GM18951 (cell line): ENCODE measurements around the gene SMC2.

Experiments
- POLR2A ChIP-seq: IDR thresholded peaks from 4 replicates; pipeline ENCODE4 v1.6.1; 2011; ENCODE audit warnings: mild to moderate bottlenecking; ENCODE audit not compliant: insufficient read length, insufficient read depth; ENCODE audit errors: extremely low read depth
- in situ Hi-C: fragments of 300-500 bp; cut with MboI; formaldehyde crosslinking; loops from one replicate; pipeline ENCODE4 v1.12.0; 2022; ENCODE audit warnings: low sequenced_read_pairs, mixed read lengths, inconsistent platforms; ENCODE audit not compliant: unreplicated experiment

The SMC2 gene

DNA sequence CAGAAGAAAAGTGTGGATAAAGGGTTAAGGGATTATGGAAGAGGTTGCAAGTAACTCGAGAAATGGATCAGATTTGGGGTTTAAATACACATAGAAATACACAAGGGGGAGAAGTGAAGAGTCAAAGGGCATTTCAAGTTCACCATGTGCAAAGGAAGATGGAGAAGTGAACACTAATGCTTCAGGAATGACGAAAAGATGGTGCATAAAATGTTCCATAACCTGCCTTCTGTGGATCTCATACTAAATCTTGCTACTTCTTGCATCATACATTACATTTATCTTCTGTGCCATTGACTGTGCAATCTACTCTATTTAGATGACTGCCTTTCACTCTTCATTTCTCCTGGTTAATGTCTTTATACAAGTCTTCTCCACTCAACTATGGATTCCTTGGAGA, 5.7 kb upstream of the SMC2 start:
- in situ Hi-C loops, result no loop called here
- no peak for TF ChIP-seq POLR2A

DNA sequence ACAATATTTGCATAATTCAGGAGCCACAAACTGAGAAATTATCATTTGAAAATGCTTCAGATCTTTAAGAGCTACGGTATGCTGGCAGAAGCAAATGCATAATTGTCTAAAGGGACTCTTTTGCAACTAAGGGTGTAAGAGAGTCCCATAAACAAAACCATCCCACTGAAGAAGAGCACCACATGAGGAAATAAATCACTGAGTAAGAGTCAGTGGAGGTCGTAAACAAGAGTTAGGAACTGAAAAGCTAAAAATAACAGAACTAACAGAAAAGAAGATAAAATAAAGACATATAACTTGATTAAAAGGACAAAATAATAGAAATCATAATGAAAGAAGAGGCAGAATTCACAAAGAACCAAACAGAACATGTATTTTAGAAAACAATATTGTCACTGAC, 3.5 kb upstream of the SMC2 start:
- no peak for TF ChIP-seq POLR2A
- in situ Hi-C loops, result no loop called here

DNA sequence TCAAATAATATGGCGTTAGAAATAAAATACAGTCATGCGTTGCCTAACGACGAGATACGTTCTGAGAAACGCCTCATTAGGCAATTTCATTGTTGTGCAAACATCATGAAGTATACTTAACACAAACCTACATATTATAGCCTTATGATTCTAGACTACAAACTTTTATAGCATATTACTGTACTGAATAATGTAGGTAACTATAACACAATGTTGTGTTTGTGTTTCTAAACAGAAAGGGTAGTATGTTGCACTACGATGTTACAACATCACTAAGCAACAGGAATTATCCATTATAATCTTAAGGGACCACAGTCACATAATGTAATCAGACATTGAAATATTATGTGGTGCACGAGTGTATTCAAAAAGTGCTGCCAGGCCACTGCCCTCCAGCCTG, 3.0 kb upstream of the SMC2 start:
- no peak for TF ChIP-seq POLR2A
- in situ Hi-C loops, result no loop called here

DNA sequence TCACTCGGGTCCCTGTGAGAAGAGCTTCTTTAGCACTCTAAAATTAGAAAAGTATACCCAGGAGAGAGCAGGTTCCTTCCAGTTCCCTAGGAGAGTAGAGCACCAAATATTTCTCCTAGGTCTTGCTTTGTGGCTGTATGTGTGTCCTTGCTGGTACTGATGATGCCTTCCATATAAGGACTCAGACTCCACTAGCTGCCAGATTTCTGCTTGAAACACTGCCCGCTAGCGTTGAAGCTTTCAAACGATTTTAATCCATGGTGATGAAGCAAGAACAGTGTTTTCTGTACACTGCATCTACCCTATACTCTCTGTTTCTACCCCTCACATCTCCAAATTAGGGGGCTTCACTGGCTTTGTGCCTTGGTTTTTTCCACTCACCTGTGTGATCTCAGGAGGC, 2.4 kb upstream of the SMC2 start:
- no peak for TF ChIP-seq POLR2A
- in situ Hi-C loops, result no loop called here

DNA sequence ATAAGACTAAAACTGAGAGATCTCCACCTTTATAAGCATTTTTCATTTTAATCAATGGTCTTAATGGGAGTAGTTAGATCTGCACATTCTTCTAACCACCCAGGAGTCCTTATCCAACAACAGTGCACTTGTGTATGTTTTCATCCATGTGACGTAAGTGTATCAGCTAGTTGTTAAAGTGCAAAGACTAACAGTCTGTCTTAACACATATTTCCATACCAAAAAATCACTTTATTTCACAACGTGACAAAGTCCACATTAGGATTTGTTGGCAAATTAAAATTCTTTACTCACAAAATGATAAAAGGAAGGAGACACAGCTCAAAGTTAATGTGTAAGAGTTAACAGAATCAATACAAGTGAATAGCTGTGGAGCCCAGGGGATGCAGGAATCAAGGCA, 1.9 kb upstream of the SMC2 start:
- no peak for TF ChIP-seq POLR2A
- in situ Hi-C loops, result no loop called here

DNA sequence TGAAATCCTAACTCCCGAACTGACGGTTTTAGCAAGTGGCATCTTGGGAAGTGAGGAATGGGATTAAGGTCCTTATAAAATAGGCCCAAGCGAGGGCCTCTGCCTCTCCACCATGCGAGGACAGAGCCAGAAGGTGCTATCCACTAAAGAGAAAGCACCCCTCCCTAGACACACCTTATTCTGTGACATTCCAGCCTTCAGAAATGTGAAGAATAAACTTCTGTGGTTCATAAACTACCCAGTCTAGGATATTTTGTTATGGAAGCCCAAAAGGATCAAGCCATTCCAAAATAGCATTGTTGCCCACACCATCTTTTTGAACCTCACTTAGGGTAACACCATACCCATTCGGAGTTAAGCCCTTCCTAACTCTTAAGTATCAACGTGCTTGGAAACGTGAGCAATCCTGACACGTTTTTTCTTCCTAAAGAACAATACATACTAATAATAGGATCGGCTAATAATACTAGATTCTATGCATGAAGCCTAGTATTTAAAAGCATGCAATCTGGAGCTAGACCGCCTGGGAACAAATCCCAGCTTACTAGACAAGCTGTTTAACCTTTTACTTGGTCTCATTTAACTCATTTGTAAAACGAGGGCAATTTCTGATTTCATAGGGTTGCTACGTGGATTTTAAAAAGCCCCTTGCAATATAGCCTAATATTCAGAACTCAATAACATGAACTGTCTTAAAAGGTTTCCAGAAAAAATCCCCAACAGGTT, 1.1 kb upstream of the SMC2 start:
- in situ Hi-C loops, result no loop called here
- no peak for TF ChIP-seq POLR2A

DNA sequence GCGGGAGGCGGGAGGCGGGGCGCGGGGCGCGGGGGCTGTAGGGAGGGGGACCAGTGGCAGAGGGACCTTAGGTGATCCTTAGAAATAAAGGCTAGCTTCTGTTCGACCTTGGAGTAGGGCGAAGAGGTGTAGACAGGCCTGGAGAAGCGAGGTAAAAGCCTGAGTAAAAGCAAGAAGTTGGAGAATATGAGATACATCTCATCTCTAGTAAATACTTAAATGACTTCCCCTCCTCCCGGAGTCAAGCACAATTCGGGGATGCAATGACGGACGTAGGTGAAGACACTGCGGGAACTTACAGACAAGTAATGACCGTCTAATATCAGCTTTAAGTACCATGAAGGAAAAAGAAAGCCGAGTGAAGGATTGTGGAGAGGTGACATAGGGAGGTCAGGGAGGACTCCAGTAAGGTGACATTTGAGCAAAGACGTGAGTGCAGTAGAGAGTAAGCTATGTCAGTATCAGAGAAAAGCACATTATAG, 466 bp downstream of the SMC2 start:
- in situ Hi-C loops, result no loop called here
- no peak for TF ChIP-seq POLR2A

DNA sequence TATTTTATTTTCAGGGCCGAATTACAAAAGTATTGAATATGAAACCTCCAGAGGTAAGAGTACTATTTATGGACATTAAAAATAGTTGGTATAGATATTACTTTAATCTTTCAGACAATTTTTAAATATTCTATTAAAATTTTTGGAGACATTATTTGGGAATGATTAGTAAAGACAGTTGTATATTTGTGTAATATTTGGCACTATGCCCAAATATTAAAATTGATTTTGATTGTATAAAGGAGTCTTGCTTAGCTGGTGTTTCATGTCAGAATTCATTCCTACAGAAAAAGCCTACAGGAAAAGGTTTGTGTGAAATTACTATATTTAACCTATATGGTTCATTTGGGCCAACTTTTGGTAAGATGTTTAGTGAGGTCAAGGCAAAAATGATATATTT, 5.5 kb downstream of the SMC2 start:
- no peak for TF ChIP-seq POLR2A
- in situ Hi-C loops, result no loop called here

DNA sequence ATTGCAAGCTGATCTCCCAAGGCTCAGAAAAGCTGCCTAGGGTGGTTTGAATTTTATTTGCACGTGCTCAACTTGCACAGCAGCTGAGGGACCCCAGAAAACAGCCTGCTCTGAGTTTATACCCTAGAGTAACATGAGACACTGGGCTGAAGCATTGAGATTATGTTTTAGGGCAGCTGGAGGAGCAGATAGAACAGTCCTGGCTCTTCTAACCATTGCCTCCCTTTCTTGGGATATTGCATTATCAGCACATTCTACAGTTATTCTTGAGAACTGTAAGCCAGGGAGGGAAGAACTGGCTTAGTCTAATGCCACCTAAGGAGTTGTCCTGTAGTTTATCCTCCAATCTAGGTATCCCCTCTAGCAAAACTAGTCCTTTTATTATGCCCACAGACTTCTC, 10.3 kb downstream of the SMC2 start:
- in situ Hi-C loops, result no loop called here

DNA sequence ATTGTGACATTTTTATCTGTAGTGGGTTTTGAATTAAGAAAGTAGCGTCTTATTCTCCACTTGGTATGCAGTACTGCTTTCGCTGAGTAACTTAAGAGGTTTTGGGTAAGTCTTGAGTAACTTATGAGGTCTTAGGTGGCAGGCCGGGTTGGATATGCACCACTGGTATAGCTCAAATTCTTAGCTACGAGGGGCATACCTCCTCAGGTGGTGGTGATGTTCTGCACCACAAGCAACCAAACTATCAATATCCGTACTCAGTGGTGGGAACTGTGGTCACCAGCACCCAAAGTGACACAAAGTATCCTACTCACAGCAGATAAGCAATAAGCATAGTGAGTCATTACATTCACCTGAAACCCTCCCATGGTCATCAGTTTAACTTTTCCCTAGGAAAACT, 13.7 kb downstream of the SMC2 start:
- in situ Hi-C loops, result no loop called here
- no peak for TF ChIP-seq POLR2A

More for the DNA sequence above, 10.3 kb downstream of the SMC2 start:
- TF ChIP-seq POLR2A, result no peak

DNA sequence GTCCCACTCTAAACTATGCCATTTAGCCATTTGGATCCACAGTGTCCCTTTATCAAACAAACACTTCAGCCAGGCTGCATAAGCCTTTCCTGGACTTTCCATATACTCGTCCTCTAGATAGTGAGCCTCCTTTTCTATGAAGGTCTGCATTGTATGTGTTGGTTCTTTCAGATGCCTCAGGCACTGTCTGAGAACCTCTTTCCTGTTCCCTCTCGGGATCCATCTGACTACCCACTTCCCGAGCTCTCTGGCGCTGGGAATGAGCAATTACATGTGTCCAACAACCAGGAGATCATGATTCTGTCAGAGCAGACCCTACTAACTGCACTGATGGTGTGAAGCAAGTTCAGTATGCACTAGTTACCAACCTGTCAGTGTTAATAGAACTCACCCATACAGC, 14.2 kb downstream of the SMC2 start:
- TF ChIP-seq POLR2A, result no peak
- in situ Hi-C loops, result no loop called here

DNA sequence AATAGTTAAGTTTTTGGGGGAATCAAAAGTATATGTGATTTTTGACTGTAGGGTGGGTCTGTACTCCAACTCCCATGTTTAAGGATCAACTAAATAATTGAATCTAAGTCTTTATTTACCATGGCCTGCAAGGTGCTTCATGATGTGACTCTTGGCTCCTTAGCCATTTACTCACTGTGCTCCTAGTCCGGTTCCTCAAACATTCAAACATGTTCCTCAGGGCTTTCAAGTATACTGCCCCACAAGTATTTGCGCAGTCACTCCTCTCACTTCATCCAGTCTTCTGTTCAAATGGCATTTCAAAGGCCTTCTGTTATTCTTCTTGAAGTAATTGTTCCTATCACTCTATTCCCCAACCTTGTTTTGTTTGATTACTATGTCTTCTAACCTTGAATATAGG, 16.4 kb downstream of the SMC2 start:
- in situ Hi-C loops, result no loop called here
- no peak for TF ChIP-seq POLR2A

DNA sequence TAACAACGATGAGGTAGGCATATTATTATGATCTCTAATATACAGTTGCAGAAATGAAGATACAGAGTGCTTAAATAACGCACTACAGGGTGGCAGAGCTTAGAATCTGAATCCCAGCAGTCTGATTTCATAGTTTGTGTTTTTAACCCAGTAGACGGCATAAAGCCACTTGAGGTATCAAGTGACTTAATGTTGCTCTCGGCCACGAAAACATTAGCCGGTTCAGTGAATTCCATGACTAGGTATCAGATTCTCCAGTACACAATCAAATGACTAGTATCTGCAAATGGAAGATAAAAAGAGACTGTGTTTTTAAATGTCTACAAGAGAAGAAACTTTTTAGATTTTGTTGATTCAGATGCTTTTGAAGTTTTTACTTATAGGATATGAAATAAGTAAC, 24.8 kb downstream of the SMC2 start:
- no peak for TF ChIP-seq POLR2A
- in situ Hi-C loops, result no loop called here

DNA sequence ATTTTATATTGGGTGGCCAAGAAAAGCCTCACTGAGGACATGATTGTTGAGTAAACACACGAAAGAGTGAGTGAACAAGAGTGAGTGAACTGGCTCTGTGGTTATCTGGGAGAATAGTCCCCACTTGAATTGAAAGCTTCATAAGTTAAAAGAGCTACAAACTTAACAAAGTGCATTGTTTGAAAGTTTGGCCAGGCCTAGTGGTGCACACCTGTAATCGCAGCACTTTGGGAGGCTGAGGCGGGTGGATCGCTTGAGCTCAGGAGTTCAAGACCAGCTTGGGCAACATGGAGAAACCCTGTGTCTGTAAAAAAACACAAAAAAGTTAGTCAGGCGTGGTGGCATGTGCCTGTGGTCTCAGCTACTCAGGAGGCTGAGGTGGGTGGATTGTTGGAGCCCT, 26.9 kb downstream of the SMC2 start:
- no peak for TF ChIP-seq POLR2A
- in situ Hi-C loops, result no loop called here
